SU-DHL-6 (cell line): ENCODE results near the gene CIAO2A.

ENCODE experiments used
- CTCF ChIP-seq: fragments of 200-600 bp; sonication (generic); IDR thresholded peaks from one replicate; pipeline ENCODE4 v1.5.1; 2017; ENCODE audit warnings: antibody characterized with exemption, mild to moderate bottlenecking, low read length, moderate library complexity; ENCODE audit not compliant: insufficient read depth, poor library complexity, severe bottlenecking
- EZH2phosphoT487 ChIP-seq: fragments of 200-600 bp; sonication (generic), shearing (Covaris generic); conservative IDR thresholded peaks from 2 replicates; pipeline ENCODE4 v1.6.1; 2018; ENCODE audit warnings: mild to moderate bottlenecking, antibody characterized with exemption, low read length, moderate library complexity, mixed read lengths

- TF ChIP-seq CTCF: no peak
- no peak for TF ChIP-seq EZH2phosphoT487
These were observed 8.9 kb upstream of the CIAO2A start for GRCh38 chr15:64102497-64102896.
